Left lobe of liver (tissue), 2 donors: Measurements from ENCODE around the gene IFI27L2. TPM values are rescaled to one million over a fixed set of nuclear protein-coding genes. Genes with fewer than 3 reads are reported as not detected.

Experiments
- ATAC-seq: fragments of 200-7000 bp; cut with Tn5 transposase; one replicate; pipeline ENCODE4 v1.9.1; 2020; ENCODE audit warnings: mild to moderate bottlenecking, moderate library complexity
- DNase-seq: peaks from one replicate; pipeline ENCODE4 v3.0.0-alpha.2; 2020; ENCODE audit warnings: low spot score
- total RNA-seq: library from RNA; stranded (reverse); gene quantifications from one replicate; pipeline ENCODE4 v1.2.1, GENCODE V29; 2021
- donor health status: DM: no; HTN: no; CAD: no; lungs with moderate emphysema.
- donor health status: DM: no; HTN: yes; CAD: no.

The IFI27L2 gene
- total RNA-seq, 1 donor from 2014 or later, result 1.2 TPM

GRCh38 chr14:94103554-94104150 lies 25.8 kb downstream of the IFI27L2 start:
- DNase-seq, result no peak
- ATAC-seq, result no peak

- ATAC-seq (no peak), DNase-seq (no peak)
Observed at GRCh38 chr14:94102768-94103482, 26.5 kb downstream of the IFI27L2 start.

- ATAC-seq (no peak), DNase-seq (no peak)
Observed at GRCh38 chr14:94101748-94102147, 27.7 kb downstream of the IFI27L2 start.

GRCh38 chr14:94100847-94101246 lies 28.6 kb downstream of the IFI27L2 start:
- no peak for ATAC-seq
- DNase-seq, result no peak

- no peak for ATAC-seq
Observed at GRCh38 chr14:94099006-94099405, 30.4 kb downstream of the IFI27L2 start.

GRCh38 chr14:94098326-94098992 lies 30.9 kb downstream of the IFI27L2 start:
- ATAC-seq, result no peak
- no peak for DNase-seq

More at GRCh38 chr14:94099006-94099405, 30.4 kb downstream of the IFI27L2 start:
- no peak for DNase-seq

- DNase-seq, result no peak
- no peak for ATAC-seq
Observed at GRCh38 chr14:94097091-94097490, 32.3 kb downstream of the IFI27L2 start.

- DNase-seq, result no peak
- ATAC-seq, result no peak
Observed at GRCh38 chr14:94093418-94093817, 36.0 kb downstream of the IFI27L2 start.

- no peak for DNase-seq
- ATAC-seq, result no peak
Observed at GRCh38 chr14:94089479-94089878, 39.9 kb downstream of the IFI27L2 start.

GRCh38 chr14:94088516-94088915 lies 40.9 kb downstream of the IFI27L2 start:
- no peak for DNase-seq
- ATAC-seq, result no peak

GRCh38 chr14:94087891-94088290 lies 41.5 kb downstream of the IFI27L2 start:
- ATAC-seq (no peak), DNase-seq (no peak)

- ATAC-seq (peak; percentile 45), DNase-seq (no peak)
Observed at GRCh38 chr14:94081386-94081820, 48.0 kb downstream of the IFI27L2 start.

GRCh38 chr14:94080621-94081385 lies 48.6 kb downstream of the IFI27L2 start, which contains the start of the genes DDX24 and IFI27L1:
Gene DDX24, minus strand, starts transcription at chr14:94081202. Its CDS starts 1,460 bp downstream, at chr14:94079742.
Gene IFI27L1, plus strand, starts transcription at chr14:94081310. Its CDS starts 15,628 bp downstream, at chr14:94096938.
- ATAC-seq, result peak; percentile 99
- DNase-seq, result peak; percentile 98

GRCh38 chr14:94079891-94080620 lies 49.3 kb downstream of the IFI27L2 start:
- no peak for ATAC-seq
- no peak for DNase-seq

GRCh38 chr14:94077823-94078222 lies 51.6 kb downstream of the IFI27L2 start:
- ATAC-seq, result no peak
- DNase-seq, result no peak

Other genes with a start within 250 kb of the IFI27L2 start
- not detected for gene FAM181A, start 202.3 kb downstream of the IFI27L2 start, total RNA-seq
- gene ASB2, start 153.0 kb downstream of the IFI27L2 start, total RNA-seq, result 0.20 TPM
- not detected for gene CCDC197, start 132.3 kb downstream of the IFI27L2 start, total RNA-seq
- 1.1 TPM for gene OTUB2, start 103.3 kb downstream of the IFI27L2 start, total RNA-seq
- 54.2 TPM for gene DDX24, start 48.4 kb downstream of the IFI27L2 start, total RNA-seq
- 5.9 TPM for gene IFI27L1, start 48.3 kb downstream of the IFI27L2 start, total RNA-seq
- gene IFI27, start 18.9 kb downstream of the IFI27L2 start, total RNA-seq, result 20.4 TPM
- gene PPP4R4, start 44.7 kb upstream of the IFI27L2 start, total RNA-seq, result 0.28 TPM
- gene SERPINA10, start 163.7 kb upstream of the IFI27L2 start, total RNA-seq, result 200 TPM
- gene SERPINA6, start 193.7 kb upstream of the IFI27L2 start, total RNA-seq, result 155 TPM
- not detected for gene SERPINA2, start 237.1 kb upstream of the IFI27L2 start, total RNA-seq